NCI-H748 treated with DMSO at 0.1 percent for 48 hours (cell line): ENCODE measurements around the gene PLAGL2.

Experiments
- DNase-seq: peaks from one replicate; lab custom pipeline; 2025; lab: John Stamatoyannopoulos, UW

The PLAGL2 gene

DNA sequence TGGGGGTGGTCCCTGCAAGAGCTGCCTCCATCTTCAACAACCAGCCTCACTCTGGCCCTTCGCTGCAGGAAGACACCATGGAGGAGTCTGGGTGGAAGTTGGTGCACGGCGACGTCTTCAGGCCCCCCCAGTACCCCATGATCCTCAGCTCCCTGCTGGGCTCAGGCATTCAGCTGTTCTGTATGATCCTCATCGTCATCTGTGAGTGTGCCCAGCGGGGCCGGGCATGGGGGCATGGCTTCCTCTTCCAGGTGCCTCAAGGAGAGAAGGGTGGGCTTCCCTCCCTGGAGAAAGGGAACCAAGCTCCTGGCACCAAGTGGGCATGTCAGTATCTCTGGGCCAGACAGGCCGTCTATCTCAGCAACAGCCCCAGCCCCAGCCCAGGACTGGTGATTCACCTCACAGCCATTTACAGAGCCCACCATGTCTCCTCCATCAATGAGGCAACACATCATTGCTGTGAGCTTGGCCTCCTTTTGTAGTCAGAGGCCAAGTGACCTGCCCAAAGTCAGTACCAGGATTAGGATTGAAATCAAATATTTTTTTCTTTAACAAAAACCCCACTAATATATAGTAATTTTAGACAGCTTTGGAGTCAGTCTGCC, 57.9 kb downstream of the PLAGL2 start:
- no peak for DNase-seq

DNA sequence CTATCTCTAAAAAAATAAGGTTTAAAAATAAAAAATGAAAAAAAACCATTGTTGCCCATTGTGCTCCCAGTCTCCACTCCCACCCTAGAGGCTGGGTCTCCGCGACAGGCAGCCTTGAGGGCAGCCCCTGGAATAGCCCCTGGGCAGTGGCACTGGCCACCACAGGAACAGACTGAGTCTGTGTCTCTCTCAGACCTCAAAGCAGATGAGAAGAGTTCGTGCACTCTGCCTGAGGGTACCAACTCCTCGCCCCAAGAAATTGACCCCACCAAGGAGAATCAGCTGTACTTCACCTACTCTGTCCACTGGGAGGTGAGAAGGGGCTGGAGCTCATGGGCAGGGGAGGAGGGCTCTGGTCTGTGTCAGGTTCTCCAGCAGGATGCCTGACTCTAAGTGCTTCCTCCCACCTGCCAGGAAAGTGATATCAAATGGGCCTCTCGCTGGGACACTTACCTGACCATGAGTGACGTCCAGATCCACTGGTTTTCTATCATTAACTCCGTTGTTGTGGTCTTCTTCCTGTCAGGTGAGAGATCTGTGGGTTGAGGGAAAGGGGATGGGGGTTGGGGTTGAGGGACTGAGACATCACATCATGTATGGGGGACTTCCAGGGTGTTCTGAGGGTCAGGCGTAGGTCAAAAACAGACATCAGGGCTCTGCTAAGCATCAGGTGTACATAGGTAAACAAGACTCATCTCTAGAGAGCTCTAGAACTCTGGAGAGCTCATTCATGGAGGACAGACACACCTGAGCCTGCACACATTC, 62.5 kb downstream of the PLAGL2 start:
- no peak for DNase-seq

DNA sequence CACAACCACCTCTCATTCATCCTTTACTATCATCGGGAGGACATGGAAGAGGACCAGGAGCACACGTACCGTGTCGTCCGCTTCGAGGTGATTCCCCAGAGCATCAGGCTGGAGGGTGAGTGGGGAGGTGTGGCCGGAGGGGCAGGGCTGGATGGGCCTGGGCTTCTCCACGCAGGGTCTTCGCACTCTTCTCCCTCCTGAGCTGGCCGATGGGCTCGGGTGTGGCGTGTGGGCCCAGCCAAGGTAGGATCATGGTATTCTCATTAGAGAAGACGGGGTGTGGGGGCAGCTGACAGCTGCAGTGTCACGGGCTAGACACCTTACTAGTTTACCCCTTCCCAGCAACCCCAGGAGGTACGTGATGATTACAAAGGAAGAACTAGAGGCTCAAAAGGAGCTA, 64.6 kb downstream of the PLAGL2 start:
- DNase-seq, result no peak
